H1 (cell line): ENCODE measurements around the gene PHF13. TPM values are rescaled to one million over a fixed set of nuclear protein-coding genes. Genes with fewer than 3 reads are reported as not detected.

Experiments used
- CTCF ChIA-PET: fragments of 300-600 bp; sonication (Branson Sonifier 250); formaldehyde crosslinking; loops from one replicate; lab custom pipeline; 2021; ENCODE audit not compliant: partially characterized antibody; lab: Charles Lee
- POLR2A ChIA-PET: fragments of 300-600 bp; sonication (Branson Sonifier 250); formaldehyde crosslinking; loops from one replicate; lab custom pipeline; 2021; ENCODE audit warnings: inconsistent platforms; ENCODE audit not compliant: partially characterized antibody; lab: Charles Lee
- DNase-seq, 2 experiments: peaks; one replicate each; pipeline versions ENCODE4 v3.0.0 to v3.0.0-alpha.2; 2010 to 2022; ENCODE audit warnings: low spot score in 2 of 2, low read depth in 1 of 2, mixed read lengths in 1 of 2
- FAIRE-seq: peaks from 2 replicates; lab custom pipeline; 2011; peaks lifted over from hg19 to GRCh38; lab: Jason Lieb, UNC
- H2AFZ ChIP-seq: 2 replicates; pipeline ENCODE4 v1.8.1; 2012; ENCODE audit warnings: low read length, inconsistent platforms
- H2AK5ac ChIP-seq: 2 replicates; pipeline ENCODE4 v1.6.1; 2013; ENCODE audit warnings: low read depth, low read length
- H2BK120ac ChIP-seq: replicated peaks from 2 replicates; pipeline ENCODE3; 2013; ENCODE audit warnings: low read depth, low read length, inconsistent platforms
- H2BK12ac ChIP-seq: 2 replicates; pipeline ENCODE4 v1.6.1; 2013; ENCODE audit warnings: low read depth, low read length
- H2BK15ac ChIP-seq: 2 replicates; pipeline ENCODE4 v1.6.1; 2013; ENCODE audit warnings: low read length
- H2BK20ac ChIP-seq: 2 replicates; pipeline ENCODE4 v1.6.1; 2013; ENCODE audit warnings: low read length
- H2BK5ac ChIP-seq: 2 replicates; pipeline ENCODE4 v1.6.1; 2013; ENCODE audit warnings: low read depth, low read length
- H3K14ac ChIP-seq: 2 replicates; pipeline ENCODE4 v1.6.1; 2013; ENCODE audit warnings: inconsistent platforms; ENCODE audit not compliant: insufficient read length
- H3K18ac ChIP-seq: 2 replicates; pipeline ENCODE4 v1.6.1; 2013; ENCODE audit warnings: low read length; ENCODE audit errors: extremely low read depth
- H3K23ac ChIP-seq: 2 replicates; pipeline ENCODE4 v1.6.1; 2013; ENCODE audit warnings: inconsistent platforms; ENCODE audit not compliant: insufficient read length
- H3K23me2 ChIP-seq: 2 replicates; pipeline ENCODE4 v1.6.1; 2013; ENCODE audit warnings: low read depth, low read length
- H3K27ac ChIP-seq: 2 replicates; pipeline ENCODE4 v1.6.1; 2011; ENCODE audit warnings: low read depth, low read length, inconsistent platforms
- H3K27me3 ChIP-seq, 4 experiments: replicated peaks in 1 of 4; 1 replicate in 1 of 4; 2 replicates in 3 of 4; pipeline versions ENCODE4 v1.6.1 to v1.8.1; 2011 to 2013; ENCODE audit warnings: low read length in 3 of 4, mild to moderate bottlenecking in 3 of 4, inconsistent platforms in 2 of 4, mixed read lengths in 2 of 4, moderate library complexity in 1 of 4; ENCODE audit not compliant: control insufficient read depth in 3 of 4, insufficient read depth in 3 of 4; ENCODE audit errors: extremely low read depth in 1 of 4
- H3K36me3 ChIP-seq, 4 experiments: 2 replicates each; pipeline versions ENCODE4 v1.6.1 to v1.8.1; 2011 to 2013; ENCODE audit warnings: mild to moderate bottlenecking in 4 of 4, low read length in 3 of 4, moderate library complexity in 2 of 4, control low read depth in 1 of 4, inconsistent platforms in 1 of 4; ENCODE audit not compliant: insufficient read depth in 4 of 4, control insufficient read depth in 2 of 4
- H3K4ac ChIP-seq: replicated peaks from 2 replicates; pipeline ENCODE3; 2013; ENCODE audit warnings: low read length, low read depth, mixed read lengths, inconsistent platforms; ENCODE audit not compliant: insufficient read length
- H3K4me1 ChIP-seq, 4 experiments: replicated peaks in 1 of 4; 1 replicate in 1 of 4; 2 replicates in 3 of 4; pipeline versions ENCODE4 v1.6.1 to v1.8.1; 2011 to 2013; ENCODE audit warnings: low read length in 3 of 4, inconsistent platforms in 2 of 4, mixed read lengths in 1 of 4; ENCODE audit not compliant: insufficient read depth in 4 of 4, control insufficient read depth in 3 of 4
- H3K4me2 ChIP-seq, 2 experiments: 2 replicates each; pipeline versions ENCODE4 v1.6.1 to v1.8.1; 2011 to 2013; ENCODE audit warnings: low read depth in 2 of 2, low read length in 2 of 2, control low read depth in 1 of 2, inconsistent platforms in 1 of 2, mild to moderate bottlenecking in 1 of 2; ENCODE audit not compliant: insufficient read depth in 1 of 2
- H3K4me3 ChIP-seq, 4 experiments: fragments of 200-600, 300-600 bp in 1 of 4; sonication (generic), shearing (Covaris generic), sonication (Bioruptor Twin) in 1 of 4; 2 replicates each; pipeline versions ENCODE4 v1.5.1 to v1.8.1; 2011 to 2016; ENCODE audit warnings: low read length in 4 of 4, low read depth in 3 of 4, control low read depth in 2 of 4, inconsistent platforms in 2 of 4, mild to moderate bottlenecking in 2 of 4, mixed read lengths in 1 of 4, moderate library complexity in 1 of 4; ENCODE audit not compliant: insufficient read depth in 2 of 4; ENCODE audit errors: extremely low read depth in 1 of 4
- H3K56ac ChIP-seq: replicated peaks from 2 replicates; pipeline ENCODE3; 2013; ENCODE audit warnings: low read depth, mild to moderate bottlenecking, mixed read lengths, low read length, inconsistent platforms; ENCODE audit not compliant: insufficient read length
- H3K79me1 ChIP-seq: 2 replicates; pipeline ENCODE4 v1.6.1; 2013; ENCODE audit warnings: low read depth, low read length, control low read depth
- H3K79me2 ChIP-seq, 2 experiments: 2 replicates each; pipeline versions ENCODE4 v1.6.1 to v1.8.1; 2012 to 2013; ENCODE audit warnings: low read length in 2 of 2, mild to moderate bottlenecking in 2 of 2, inconsistent platforms in 1 of 2; ENCODE audit not compliant: insufficient read depth in 2 of 2, control insufficient read depth in 1 of 2
- H3K9ac ChIP-seq, 4 experiments: replicated peaks in 1 of 4; 1 replicate in 1 of 4; 2 replicates in 3 of 4; pipeline versions ENCODE4 v1.6.1 to v1.8.1; 2011 to 2013; ENCODE audit warnings: low read depth in 3 of 4, low read length in 3 of 4, control low read depth in 2 of 4, mild to moderate bottlenecking in 2 of 4, moderate library complexity in 2 of 4, inconsistent platforms in 1 of 4; ENCODE audit errors: extremely low read depth in 1 of 4
- H3K9me3 ChIP-seq, 2 experiments: 2 replicates each; pipeline versions ENCODE4 v1.6.1 to v1.8.1; 2012 to 2013; ENCODE audit warnings: mild to moderate bottlenecking in 2 of 2, moderate library complexity in 2 of 2, control low read depth in 1 of 2, inconsistent platforms in 1 of 2, low read depth in 1 of 2, low read length in 1 of 2, mixed read lengths in 1 of 2; ENCODE audit not compliant: insufficient read depth in 2 of 2
- H4K20me1 ChIP-seq, 2 experiments: replicated peaks in 1 of 2; 2 replicates each; pipeline versions ENCODE3 to v1.8.1; 2011 to 2013; ENCODE audit warnings: inconsistent platforms in 2 of 2, low read length in 2 of 2, mild to moderate bottlenecking in 1 of 2; ENCODE audit not compliant: insufficient read depth in 2 of 2, control insufficient read depth in 1 of 2
- H4K5ac ChIP-seq: 2 replicates; pipeline ENCODE4 v1.6.1; 2013; ENCODE audit warnings: low read length, low read depth, mixed read lengths, inconsistent platforms; ENCODE audit not compliant: insufficient read length
- H4K8ac ChIP-seq: 2 replicates; pipeline ENCODE4 v1.8.0; 2013; ENCODE audit warnings: mild to moderate bottlenecking, moderate library complexity, low read length, inconsistent platforms; ENCODE audit not compliant: insufficient read depth; ENCODE audit errors: extremely low read depth
- H4K91ac ChIP-seq: replicated peaks from 2 replicates; pipeline ENCODE3; 2013; ENCODE audit warnings: low read length, mixed read lengths, inconsistent platforms; ENCODE audit not compliant: insufficient read length
- ASH2L ChIP-seq: fragments of 200-600, 300-600 bp; sonication (generic); IDR thresholded peaks from one replicate; pipeline ENCODE4 v1.7.1; 2017; ENCODE audit warnings: low read length
- ATF3 ChIP-seq: IDR thresholded peaks from 2 replicates; pipeline ENCODE4 v1.6.1; 2011; ENCODE audit warnings: low read depth, mild to moderate bottlenecking, low read length; ENCODE audit not compliant: insufficient read depth
- BRCA1 ChIP-seq: IDR thresholded peaks from 2 replicates; pipeline ENCODE4 v1.6.1; 2012; ENCODE audit warnings: low read depth, low read length, improper control_type of control experiment
- CREB1 ChIP-seq: IDR thresholded peaks from 2 replicates; pipeline ENCODE4 v1.6.1; 2012; ENCODE audit warnings: inconsistent platforms
- CTBP2 ChIP-seq: IDR thresholded peaks from 2 replicates; pipeline ENCODE4 v1.7.0; 2011; ENCODE audit warnings: borderline replicate concordance, mild to moderate bottlenecking, moderate library complexity, mixed read lengths, low read length; ENCODE audit not compliant: insufficient read depth, insufficient read length
- JUN ChIP-seq: IDR thresholded peaks from 2 replicates; pipeline ENCODE4 v1.6.1; 2011; ENCODE audit warnings: low read depth, mild to moderate bottlenecking, improper control_type of control experiment, low read length
- NANOG ChIP-seq: IDR thresholded peaks from 2 replicates; pipeline ENCODE4 v1.6.1; 2011; ENCODE audit warnings: low read length, low read depth, mild to moderate bottlenecking, inconsistent platforms; ENCODE audit not compliant: insufficient read depth, poor library complexity, severe bottlenecking
- POLR2AphosphoS5 ChIP-seq: IDR thresholded peaks from 2 replicates; pipeline ENCODE4 v1.6.1; 2011; ENCODE audit warnings: low read depth, low read length
- RBBP5 ChIP-seq: IDR thresholded peaks from 2 replicates; pipeline ENCODE4 v1.7.1; 2012; ENCODE audit warnings: low read depth, mild to moderate bottlenecking, inconsistent platforms, low read length, moderate library complexity, borderline replicate concordance
- RFX5 ChIP-seq: IDR thresholded peaks from 2 replicates; pipeline ENCODE4 v1.6.1; 2011; ENCODE audit warnings: low read depth, low read length, improper control_type of control experiment, borderline replicate concordance
- RNF2 ChIP-seq: fragments of 200-900, 300-1000 bp; sonication (generic); IDR thresholded peaks from 2 replicates; pipeline ENCODE4 v1.7.1; 2016; ENCODE audit warnings: borderline replicate concordance, low read depth, mild to moderate bottlenecking, antibody characterized with exemption, low read length; ENCODE audit not compliant: poor library complexity, severe bottlenecking; ENCODE audit errors: missing control alignments
- SAP30 ChIP-seq: fragments of 300-600 bp; sonication (generic); IDR thresholded peaks from 2 replicates; pipeline ENCODE4 v1.7.1; 2012; ENCODE audit warnings: low read length, moderate library complexity, mild to moderate bottlenecking, inconsistent platforms; ENCODE audit not compliant: insufficient read depth, insufficient replicate concordance
- SIN3A ChIP-seq, 2 experiments: IDR thresholded peaks in 1 of 2; conservative IDR thresholded peaks in 1 of 2; 2 replicates each; pipeline ENCODE4 v1.6.1; 2011 to 2012; ENCODE audit warnings: low read length in 2 of 2, improper control_type of control experiment in 1 of 2, low read depth in 1 of 2, mild to moderate bottlenecking in 1 of 2
- WGBS, 2 experiments: shearing (Covaris generic) in 1 of 2; methylation state at CpG; one replicate each; pipeline versions ENCODE4 v1.1.6 to v1.1.7; 2013 to 2015; ENCODE audit warnings: low lambda C conversion rate in 2 of 2, mixed read lengths in 2 of 2, inconsistent platforms in 1 of 2, low coverage in 1 of 2, missing lambda C conversion rate in 1 of 2; ENCODE audit not compliant: insufficient replicate concordance in 2 of 2, insufficient coverage in 1 of 2, insufficient read length in 1 of 2; ENCODE audit errors: extremely low coverage in 1 of 2, missing lambda C conversion rate in 1 of 2; 5-methylcytosine and 5-hydroxymethylcytosine counted together
- polyA plus RNA-seq, 7 experiments: library from polyadenylated mRNA; depleted of rRNA in 3 of 7; stranded (reverse) in 5 of 7; unstranded in 2 of 7; fragments of >200 nt in 5 of 7; fragments of 200-250 nt in 2 of 7; gene quantifications; 1 replicate in 5 of 7; 2 replicates in 1 of 7; 4 replicates in 1 of 7; pipeline versions ENCODE4 v1.2.1 to v1.2.3, GENCODE V29; 2011 to 2013; ENCODE audit warnings: missing spikeins in 2 of 7, mixed read lengths in 2 of 7
- total RNA-seq: library from RNA; stranded (reverse); fragmentation: NEBNext Ultra II Directional; extraction: Animal tissue kit (Norgen Biotek cat#: 25700); gene quantifications from 2 replicates; pipeline ENCODE4 v1.2.1, GENCODE V29; 2021

The PHF13 gene
- total and polyA plus RNA-seq, 2 of the 8 experiments (the other 6 are each of a cell fraction or from before 2014, with no cell fraction given) = 11.7 to 39.6 TPM

DNA sequence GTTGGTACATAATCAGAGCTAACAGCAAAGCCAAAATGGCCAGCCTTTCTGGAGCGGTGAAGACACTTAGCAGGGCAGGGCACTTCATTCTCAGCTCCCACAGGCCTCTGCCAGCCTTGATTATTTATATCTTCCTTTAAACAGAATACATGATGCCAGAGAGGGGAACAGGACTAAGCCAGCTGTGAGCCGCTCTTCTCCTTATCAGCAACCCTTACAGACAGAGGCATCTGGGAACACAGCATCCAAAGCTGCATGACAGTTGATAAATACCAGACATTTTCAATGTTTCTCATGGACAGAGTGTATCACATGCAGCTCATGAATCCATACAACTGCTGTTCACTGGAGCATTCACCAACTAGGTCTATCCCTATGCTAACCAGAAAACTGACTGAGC, 59.0 kb downstream of the PHF13 start:
- peaks cover 2% of the 10 kb centered on the region; the same call in 1 of the 2 replicates for H3K79me1 ChIP-seq
- no peak overlapping the region for H4K91ac ChIP-seq
- no peak overlapping the region for H2BK12ac ChIP-seq
- H2BK15ac ChIP-seq = no peak overlapping the region
- H3K23me2 ChIP-seq = no peaks in the 10 kb centered on the region
- no peak overlapping the region for H4K5ac ChIP-seq
- no peak overlapping the region for H3K14ac ChIP-seq
- WGBS, 2 experiments = 91% methylated on average over 2 of the region's 2 CpGs; no CpG with 5 or more reads in 1 of the 2 experiments
- FAIRE-seq (no peak), DNase-seq (no peak)
- H3K4ac ChIP-seq = no peak overlapping the region
- no peak overlapping the region for H3K4me3 ChIP-seq
- no peak overlapping the region for H2BK20ac ChIP-seq
- no peaks in the 10 kb centered on the region for H3K9me3 ChIP-seq
- no peak overlapping the region for H2BK5ac ChIP-seq
- H3K27me3 ChIP-seq = no peaks in the 10 kb centered on the region
- no peak overlapping the region for H4K8ac ChIP-seq
- CTCF ChIA-PET = interaction anchor here (1.0 to 1.2 kb wide), 2 partner anchors 15 to 535 kb away, joined by 3 read pairs; no protein-coding TSS in a partner anchor
- H3K79me2 ChIP-seq = peaks cover 0 to 4% of the 10 kb centered on the region in 2 experiments; a peak in 2 of 4 replicates
- H3K4me1 ChIP-seq = no peaks in the 10 kb centered on the region
- H3K18ac ChIP-seq = no peak overlapping the region
- H3K36me3 ChIP-seq = peaks cover 9 to 34% (median 22%) of the 10 kb centered on the region in 4 experiments
- no peak overlapping the region for H2AK5ac ChIP-seq
- H3K23ac ChIP-seq = no peak overlapping the region
- no peak overlapping the region for H3K9ac ChIP-seq
- H2BK120ac ChIP-seq = no peak overlapping the region
- H2AFZ ChIP-seq = no peak overlapping the region
- POLR2A ChIA-PET = no interaction called here
- H4K20me1 ChIP-seq = peaks cover 0 to 1% of the 10 kb centered on the region in 2 experiments
- no peak overlapping the region for H3K27ac ChIP-seq
- no peak overlapping the region for H3K56ac ChIP-seq
- H3K4me2 ChIP-seq = no peak overlapping the region
- TF ChIP-seq RFX5 = no peak
- TF ChIP-seq POLR2AphosphoS5 = no peak
- no peak for TF ChIP-seq CTBP2
- no peak for TF ChIP-seq JUN
- no peak for TF ChIP-seq ATF3
- TF ChIP-seq SAP30 = no peak
- no peak for TF ChIP-seq CREB1
- TF ChIP-seq RNF2 = no peak
- TF ChIP-seq NANOG = no peak
- no peak for TF ChIP-seq BRCA1
- TF ChIP-seq RBBP5 = no peak
- no peak for TF ChIP-seq SIN3A (conservative IDR thresholded peaks at IDR 0.05 in 1 of 2, IDR thresholded peaks at IDR 0.05 in 1 of 2; ENCODE audit: low read depth in 1 of 2, low read length in 2 of 2)
- no peak for TF ChIP-seq ASH2L
